Progenitor cell of endocrine pancreas (in vitro differentiated cells): ENCODE measurements around the gene HSPA14. TPM values are rescaled to one million over a fixed set of nuclear protein-coding genes. Genes with fewer than 3 reads are reported as not detected.

ENCODE experiments used
- DNase-seq: peaks from one replicate; pipeline ENCODE4 v3.0.0; 2021; ENCODE audit warnings: low spot score; ENCODE audit not compliant: unreplicated experiment
- H3K27ac Mint-ChIP-seq: 2 replicates; pipeline ENCODE4 v1.8.0; 2021; ENCODE audit warnings: mild to moderate bottlenecking, moderate library complexity, mixed read lengths
- H3K27me3 Mint-ChIP-seq: 2 replicates; pipeline ENCODE4 v1.8.0; 2021; ENCODE audit warnings: mixed read lengths
- H3K36me3 Mint-ChIP-seq: 2 replicates; pipeline ENCODE4 v1.8.0; 2022; ENCODE audit warnings: mixed read lengths; ENCODE audit not compliant: insufficient read depth
- H3K4me1 Mint-ChIP-seq: 2 replicates; pipeline ENCODE4 v1.8.0; 2021; ENCODE audit warnings: low read depth, mixed read lengths
- H3K4me3 Mint-ChIP-seq: 2 replicates; pipeline ENCODE4 v1.8.0; 2021; ENCODE audit warnings: low read depth, mild to moderate bottlenecking, moderate library complexity, mixed read lengths
- H3K9me3 Mint-ChIP-seq: 2 replicates; pipeline ENCODE4 v1.8.0; 2021; ENCODE audit warnings: low read depth, mixed read lengths
- CTCF ChIP-seq: fragments of 200-600 bp; sonication (generic); IDR thresholded peaks from one replicate; pipeline ENCODE4 v1.5.0; 2021; ENCODE audit warnings: antibody characterized with exemption, mild to moderate bottlenecking; ENCODE audit not compliant: unreplicated experiment
- total RNA-seq: library from RNA; stranded (reverse); gene quantifications from 2 replicates; pipeline ENCODE4 v1.2.1, GENCODE V29; 2021

HSPA14 gene
- total RNA-seq, 1 donor from 2014 or later, result 15.2 TPM

GRCh38 chr10:14909101-14909500 lies 71.0 kb downstream of the HSPA14 start:
- Mint-ChIP-seq H3K27ac (no peak overlapping the region), H3K9me3 (peaks cover 22% of the 10 kb centered on the region), H3K36me3 (peaks cover 72% of the 10 kb centered on the region), H3K4me1 (no peaks in the 10 kb centered on the region), H3K27me3 (no peaks in the 10 kb centered on the region), H3K4me3 (no peak overlapping the region)
- TF ChIP-seq CTCF, result no peak
- DNase-seq, result no peak

- no peak for TF ChIP-seq CTCF
- Mint-ChIP-seq H3K9me3 (peaks cover 35% of the 10 kb centered on the region), H3K36me3 (peaks cover 83% of the 10 kb centered on the region), H3K27me3 (no peaks in the 10 kb centered on the region), H3K27ac (peak overlapping the region; percentile 40), H3K4me1 (no peaks in the 10 kb centered on the region), H3K4me3 (no peak overlapping the region)
- no peak for DNase-seq
Measured at GRCh38 chr10:14910953-14911352, 72.8 kb downstream of the HSPA14 start.

DNA sequence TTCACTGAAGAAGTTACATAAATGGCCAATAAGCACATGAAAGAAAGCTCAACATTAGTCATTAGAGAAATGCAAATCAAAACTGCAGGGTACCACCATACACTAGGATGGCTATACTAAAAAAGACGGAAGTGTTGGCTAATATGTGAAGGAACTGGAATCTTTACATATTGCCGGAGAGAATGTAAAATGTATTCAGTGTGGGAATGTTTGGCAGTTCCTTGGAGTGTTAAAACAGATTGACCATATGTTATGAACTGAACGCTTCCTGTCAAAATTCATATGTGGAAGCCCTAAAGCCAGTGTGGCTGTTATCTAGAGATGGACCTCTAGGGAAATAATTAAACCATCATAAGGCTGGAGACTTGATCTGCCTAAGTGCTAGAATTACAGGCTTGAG lies 73.7 kb downstream of the HSPA14 start:
- Mint-ChIP-seq H3K9me3 (peaks cover 41% of the 10 kb centered on the region), H3K4me3 (no peak overlapping the region), H3K27me3 (no peaks in the 10 kb centered on the region), H3K27ac (no peak overlapping the region), H3K4me1 (no peaks in the 10 kb centered on the region), H3K36me3 (peaks cover 89% of the 10 kb centered on the region)
- TF ChIP-seq CTCF, result no peak
- no peak for DNase-seq

- no peak for DNase-seq
- no peak for TF ChIP-seq CTCF
- Mint-ChIP-seq H3K9me3 (peaks cover 40% of the 10 kb centered on the region), H3K27me3 (no peaks in the 10 kb centered on the region), H3K36me3 (peaks cover 88% of the 10 kb centered on the region), H3K4me3 (no peak overlapping the region), H3K27ac (no peak overlapping the region), H3K4me1 (no peaks in the 10 kb centered on the region)
Measured at GRCh38 chr10:14916600-14916999, 78.5 kb downstream of the HSPA14 start.

DNA sequence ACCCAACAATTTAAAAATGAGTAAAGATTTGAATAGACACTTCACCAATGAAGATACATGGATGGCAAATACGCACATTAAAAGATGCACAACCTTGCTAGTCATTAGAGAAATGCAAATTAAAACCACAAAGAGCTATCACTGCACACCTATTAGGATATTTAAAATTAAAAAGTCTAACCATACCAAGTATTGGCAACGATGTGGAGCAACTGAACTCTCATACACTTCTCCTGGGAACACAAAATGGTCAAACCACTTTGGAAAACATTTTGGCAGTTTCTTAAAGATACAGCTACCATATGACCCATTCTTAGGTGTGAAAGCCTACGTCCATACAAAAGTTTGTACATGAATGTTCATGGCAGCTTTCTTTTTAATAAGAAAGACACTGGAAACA lies 79.7 kb downstream of the HSPA14 start:
- peaks cover 40% of the 10 kb centered on the region for H3K9me3 Mint-ChIP-seq
- DNase-seq, result no peak

More for the DNA sequence above, 79.7 kb downstream of the HSPA14 start:
- Mint-ChIP-seq H3K27me3 (no peaks in the 10 kb centered on the region), H3K36me3 (peaks cover 87% of the 10 kb centered on the region), H3K4me1 (no peaks in the 10 kb centered on the region), H3K4me3 (no peak overlapping the region), H3K27ac (no peak overlapping the region)
- no peak for TF ChIP-seq CTCF
